Measurements from ENCODE around the gene CBX5. TPM values are rescaled to one million over a fixed set of nuclear protein-coding genes. Genes with fewer than 3 reads are reported as not detected.

CBX5 gene
- total and polyA plus RNA-seq, 7 donors = 3.0 to 30.7 (median 18.6) TPM

DNA sequence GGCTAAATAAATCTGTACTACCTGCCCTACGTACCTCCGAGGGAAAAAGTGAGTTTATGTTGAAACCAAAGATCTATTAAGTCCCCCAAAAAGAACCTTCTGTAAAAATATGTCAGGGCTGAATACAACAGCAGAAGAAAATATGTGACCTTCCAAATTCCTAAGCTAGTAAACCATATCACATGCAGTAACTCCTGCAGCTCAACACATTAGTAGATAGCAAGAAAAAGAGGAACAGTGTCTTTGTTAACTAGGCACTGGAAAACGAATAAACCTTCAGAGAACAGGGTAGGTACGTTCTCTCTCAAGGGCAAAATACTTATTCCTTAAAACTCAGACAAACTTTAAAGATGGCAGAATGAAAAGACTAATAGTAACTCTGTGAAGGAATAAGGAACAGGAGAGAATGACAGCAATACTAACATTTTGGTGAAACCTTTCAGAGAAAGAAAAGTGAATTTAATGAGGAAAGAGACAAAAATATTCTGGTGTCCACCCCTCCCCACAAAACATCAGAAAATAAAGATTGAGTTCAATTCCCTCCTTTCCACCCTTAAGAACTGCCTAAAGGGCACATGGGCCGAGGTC, 18.0 kb downstream of the CBX5 start:
- H3K27me3 ChIP-seq = no peaks in the 10 kb centered on the region
- no peak for DNase-seq
- intact Hi-C loops (cut with DNase I) = loop anchor here (5.0 kb wide), 1 partner anchor 40 kb away; no protein-coding TSS in a partner anchor
- H3K4me3 ChIP-seq = no peak overlapping the region
- peak overlapping the region in 2 of 4 donors; percentile 26 to 35 for H3K27ac ChIP-seq
- H3K4me1 ChIP-seq = peaks cover 0 to 48% (median 34%) of the 10 kb centered on the region in 4 donors
- 63 to 79% methylated on average over 5 of the region's 5 CpGs for WGBS, 2 donors
- TF ChIP-seq POLR2A (IDR thresholded peaks at IDR 0.05) = no peak
- TF ChIP-seq, protein P1, sequence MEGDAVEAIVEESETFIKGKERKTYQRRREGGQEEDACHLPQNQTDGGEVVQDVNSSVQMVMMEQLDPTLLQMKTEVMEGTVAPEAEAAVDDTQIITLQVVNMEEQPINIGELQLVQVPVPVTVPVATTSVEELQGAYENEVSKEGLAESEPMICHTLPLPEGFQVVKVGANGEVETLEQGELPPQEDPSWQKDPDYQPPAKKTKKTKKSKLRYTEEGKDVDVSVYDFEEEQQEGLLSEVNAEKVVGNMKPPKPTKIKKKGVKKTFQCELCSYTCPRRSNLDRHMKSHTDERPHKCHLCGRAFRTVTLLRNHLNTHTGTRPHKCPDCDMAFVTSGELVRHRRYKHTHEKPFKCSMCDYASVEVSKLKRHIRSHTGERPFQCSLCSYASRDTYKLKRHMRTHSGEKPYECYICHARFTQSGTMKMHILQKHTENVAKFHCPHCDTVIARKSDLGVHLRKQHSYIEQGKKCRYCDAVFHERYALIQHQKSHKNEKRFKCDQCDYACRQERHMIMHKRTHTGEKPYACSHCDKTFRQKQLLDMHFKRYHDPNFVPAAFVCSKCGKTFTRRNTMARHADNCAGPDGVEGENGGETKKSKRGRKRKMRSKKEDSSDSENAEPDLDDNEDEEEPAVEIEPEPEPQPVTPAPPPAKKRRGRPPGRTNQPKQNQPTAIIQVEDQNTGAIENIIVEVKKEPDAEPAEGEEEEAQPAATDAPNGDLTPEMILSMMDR (IDR thresholded peaks at IDR 0.05) = no peak
- no peak for TF ChIP-seq POLR2AphosphoS5 (IDR thresholded peaks at IDR 0.05)
- TF ChIP-seq EP300 (IDR thresholded peaks at IDR 0.05) = no peak
- H3K9me3 ChIP-seq = no peaks in the 10 kb centered on the region
- H3K36me3 ChIP-seq = peaks cover 0 to 7% (median 0%) of the 10 kb centered on the region in 4 donors

DNA sequence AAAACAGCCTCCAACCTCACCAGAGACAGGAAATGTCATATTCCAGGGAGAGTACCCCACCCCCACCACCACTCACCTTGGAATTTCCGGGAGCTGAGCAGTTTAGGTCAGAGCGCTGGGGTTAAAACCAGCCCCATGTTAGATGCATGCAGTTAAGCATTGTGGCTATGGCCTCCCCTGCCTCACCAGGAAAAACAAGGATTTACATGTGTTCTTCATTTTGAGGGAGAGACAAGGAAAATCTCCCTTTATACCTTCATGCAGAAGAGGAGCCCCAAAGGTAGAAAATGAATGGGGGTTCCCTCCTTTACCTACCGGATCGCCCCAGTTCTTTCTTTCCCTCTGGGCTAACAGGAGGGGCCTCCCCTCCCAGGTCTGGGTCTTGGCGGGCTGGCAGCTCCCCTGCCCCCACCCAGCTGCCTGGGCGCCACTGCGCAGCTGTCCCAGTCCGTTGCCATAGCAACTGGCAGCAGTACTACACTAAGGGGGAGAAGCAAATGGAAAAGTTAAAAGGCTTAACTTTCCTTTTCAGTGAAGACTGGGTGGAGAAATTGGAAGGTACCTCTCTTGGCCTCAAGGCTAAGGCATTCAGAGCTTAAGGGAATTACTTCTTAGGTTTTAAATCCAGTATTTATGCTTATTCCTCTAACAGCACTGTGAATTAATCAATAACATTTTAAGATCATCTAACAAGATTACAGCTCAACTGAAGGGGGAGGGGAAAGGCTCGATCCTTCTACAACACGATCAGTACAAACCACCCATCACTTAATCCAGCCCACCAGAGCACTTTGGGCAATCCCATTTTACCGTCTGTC, 20.5 kb downstream of the CBX5 start:
- H3K4me3 ChIP-seq = peak overlapping the region; percentile 26 to 50 (median 46)
- peak; percentile 92 for DNase-seq
- intact Hi-C loops (cut with DNase I) = loop anchor here (5.0 kb wide), 1 partner anchor 37 kb away; no protein-coding TSS in a partner anchor
- TF ChIP-seq, protein P1 (IDR thresholded peaks at IDR 0.05) = no peak
- TF ChIP-seq POLR2AphosphoS5 (IDR thresholded peaks at IDR 0.05) (peak in 2 of 4 donors; percentile 37 to 49), EP300 (IDR thresholded peaks at IDR 0.05) (no peak)
- H3K36me3 ChIP-seq = peaks cover 0 to 30% (median 8%) of the 10 kb centered on the region in 4 donors
- peak overlapping the region; percentile 60 to 86 (median 68) for H3K27ac ChIP-seq
- H3K9me3 ChIP-seq = no peaks in the 10 kb centered on the region
- peaks cover 0 to 48% (median 34%) of the 10 kb centered on the region in 4 donors for H3K4me1 ChIP-seq
- 15 to 60% methylated on average over 11 of the region's 11 CpGs for WGBS, 2 donors
- no peaks in the 10 kb centered on the region for H3K27me3 ChIP-seq

DNA sequence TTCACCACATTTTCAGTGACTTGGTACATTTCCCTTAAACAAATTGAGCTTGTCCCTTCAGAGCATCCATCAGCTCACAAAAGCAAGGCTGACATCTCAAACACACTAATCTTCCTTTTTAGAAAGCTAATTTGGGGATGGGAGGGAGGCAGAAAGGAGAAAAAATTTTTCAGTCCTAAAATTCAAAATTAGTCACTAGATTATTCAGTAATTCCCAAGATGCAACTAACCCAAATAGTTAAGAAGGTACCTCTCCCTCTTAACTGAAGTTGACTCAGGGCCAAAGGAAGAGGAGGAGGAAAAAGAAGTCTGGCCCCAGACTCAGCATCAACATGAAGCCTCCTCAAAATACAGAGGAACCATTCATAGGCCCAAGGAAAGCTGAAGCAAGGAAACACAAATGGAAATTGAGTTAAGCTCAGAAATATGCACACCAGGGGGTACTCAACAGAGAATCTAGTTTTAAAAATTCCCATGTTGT, 21.7 kb downstream of the CBX5 start:
- Histone ChIP-seq H3K4me1 (peaks cover 0 to 48% (median 34%) of the 10 kb centered on the region in 4 donors), H3K27me3 (no peaks in the 10 kb centered on the region), H3K9me3 (no peaks in the 10 kb centered on the region), H3K4me3 (no peak overlapping the region), H3K36me3 (peaks cover 0 to 30% (median 8%) of the 10 kb centered on the region in 4 donors), H3K27ac (peak overlapping the region; percentile 60 to 86 (median 68))
- no peak for DNase-seq
- intact Hi-C loops (cut with DNase I) = no loop called here
- TF ChIP-seq POLR2A (IDR thresholded peaks at IDR 0.05) (no peak), EP300 (IDR thresholded peaks at IDR 0.05) (no peak), POLR2AphosphoS5 (IDR thresholded peaks at IDR 0.05) (no peak)
- TF ChIP-seq, protein P1 (IDR thresholded peaks at IDR 0.05) = no peak

DNA sequence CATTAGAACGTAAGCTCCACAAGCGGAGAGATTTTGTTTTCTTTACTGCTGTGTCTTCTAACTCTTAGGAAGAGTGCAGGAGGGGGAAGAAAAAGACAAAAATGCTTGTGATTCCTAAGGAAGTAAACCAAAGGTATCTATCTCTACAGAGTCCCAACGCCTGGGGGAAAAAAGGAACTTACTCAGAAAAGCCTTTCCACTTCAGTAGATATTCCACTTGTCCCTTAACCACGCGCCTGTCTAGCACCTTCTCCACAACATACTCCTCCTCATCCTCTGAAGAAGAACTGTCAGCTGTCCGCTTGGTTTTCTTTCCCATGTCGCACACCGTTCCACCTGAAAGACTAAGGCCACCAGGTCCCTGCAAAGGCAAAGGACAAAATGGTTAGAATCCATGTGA, 22.6 kb downstream of the CBX5 start:
- H3K27me3 ChIP-seq = no peaks in the 10 kb centered on the region
- peaks cover 0 to 44% (median 28%) of the 10 kb centered on the region in 4 donors for H3K4me1 ChIP-seq
- intact Hi-C loops (cut with DNase I) = no loop called here
- H3K27ac ChIP-seq = peak overlapping the region in 3 of 4 donors; percentile 60 to 86 (median 76)
- H3K4me3 ChIP-seq = no peak overlapping the region
- TF ChIP-seq POLR2A (IDR thresholded peaks at IDR 0.05) (no peak), POLR2AphosphoS5 (IDR thresholded peaks at IDR 0.05) (no peak), EP300 (IDR thresholded peaks at IDR 0.05) (no peak)
- TF ChIP-seq, protein P1 (IDR thresholded peaks at IDR 0.05) = no peak
- H3K9me3 ChIP-seq = no peaks in the 10 kb centered on the region
- H3K36me3 ChIP-seq = peaks cover 0 to 34% (median 8%) of the 10 kb centered on the region in 4 donors
- DNase-seq = no peak
- 93 to 97% methylated on average over 8 of the region's 8 CpGs for WGBS, 2 donors

All from sigmoid colon (tissue), 7 donors.